H1 (cell line): Measurements from ENCODE around the gene CAMK2G. TPM values are rescaled to one million over a fixed set of nuclear protein-coding genes. Genes with fewer than 3 reads are reported as not detected.

Experiments
- CTCF ChIA-PET: fragments of 300-600 bp; sonication (Branson Sonifier 250); formaldehyde crosslinking; loops from one replicate; lab custom pipeline; 2021; ENCODE audit not compliant: partially characterized antibody; lab: Charles Lee
- POLR2A ChIA-PET: fragments of 300-600 bp; sonication (Branson Sonifier 250); formaldehyde crosslinking; loops from one replicate; lab custom pipeline; 2021; ENCODE audit warnings: inconsistent platforms; ENCODE audit not compliant: partially characterized antibody; lab: Charles Lee
- DNase-seq, 2 experiments: peaks; one replicate each; pipeline versions ENCODE4 v3.0.0 to v3.0.0-alpha.2; 2010 to 2022; ENCODE audit warnings: low spot score in 2 of 2, low read depth in 1 of 2, mixed read lengths in 1 of 2
- FAIRE-seq: peaks from 2 replicates; lab custom pipeline; 2011; peaks lifted over from hg19 to GRCh38; lab: Jason Lieb, UNC
- H2AFZ ChIP-seq: 2 replicates; pipeline ENCODE4 v1.8.1; 2012; ENCODE audit warnings: low read length, inconsistent platforms
- H2AK5ac ChIP-seq: 2 replicates; pipeline ENCODE4 v1.6.1; 2013; ENCODE audit warnings: low read depth, low read length
- H2BK120ac ChIP-seq: replicated peaks from 2 replicates; pipeline ENCODE3; 2013; ENCODE audit warnings: low read depth, low read length, inconsistent platforms
- H2BK12ac ChIP-seq: 2 replicates; pipeline ENCODE4 v1.6.1; 2013; ENCODE audit warnings: low read depth, low read length
- H2BK15ac ChIP-seq: 2 replicates; pipeline ENCODE4 v1.6.1; 2013; ENCODE audit warnings: low read length
- H2BK20ac ChIP-seq: 2 replicates; pipeline ENCODE4 v1.6.1; 2013; ENCODE audit warnings: low read length
- H2BK5ac ChIP-seq: 2 replicates; pipeline ENCODE4 v1.6.1; 2013; ENCODE audit warnings: low read depth, low read length
- H3K14ac ChIP-seq: 2 replicates; pipeline ENCODE4 v1.6.1; 2013; ENCODE audit warnings: inconsistent platforms; ENCODE audit not compliant: insufficient read length
- H3K18ac ChIP-seq: 2 replicates; pipeline ENCODE4 v1.6.1; 2013; ENCODE audit warnings: low read length; ENCODE audit errors: extremely low read depth
- H3K23ac ChIP-seq: 2 replicates; pipeline ENCODE4 v1.6.1; 2013; ENCODE audit warnings: inconsistent platforms; ENCODE audit not compliant: insufficient read length
- H3K23me2 ChIP-seq: 2 replicates; pipeline ENCODE4 v1.6.1; 2013; ENCODE audit warnings: low read depth, low read length
- H3K27ac ChIP-seq: 2 replicates; pipeline ENCODE4 v1.6.1; 2011; ENCODE audit warnings: low read depth, low read length, inconsistent platforms
- H3K27me3 ChIP-seq, 4 experiments: replicated peaks in 1 of 4; 1 replicate in 1 of 4; 2 replicates in 3 of 4; pipeline versions ENCODE4 v1.6.1 to v1.8.1; 2011 to 2013; ENCODE audit warnings: low read length in 3 of 4, mild to moderate bottlenecking in 3 of 4, inconsistent platforms in 2 of 4, mixed read lengths in 2 of 4, moderate library complexity in 1 of 4; ENCODE audit not compliant: control insufficient read depth in 3 of 4, insufficient read depth in 3 of 4; ENCODE audit errors: extremely low read depth in 1 of 4
- H3K36me3 ChIP-seq, 4 experiments: 2 replicates each; pipeline versions ENCODE4 v1.6.1 to v1.8.1; 2011 to 2013; ENCODE audit warnings: mild to moderate bottlenecking in 4 of 4, low read length in 3 of 4, moderate library complexity in 2 of 4, control low read depth in 1 of 4, inconsistent platforms in 1 of 4; ENCODE audit not compliant: insufficient read depth in 4 of 4, control insufficient read depth in 2 of 4
- H3K4ac ChIP-seq: replicated peaks from 2 replicates; pipeline ENCODE3; 2013; ENCODE audit warnings: low read length, low read depth, mixed read lengths, inconsistent platforms; ENCODE audit not compliant: insufficient read length
- H3K4me1 ChIP-seq, 4 experiments: replicated peaks in 1 of 4; 1 replicate in 1 of 4; 2 replicates in 3 of 4; pipeline versions ENCODE4 v1.6.1 to v1.8.1; 2011 to 2013; ENCODE audit warnings: low read length in 3 of 4, inconsistent platforms in 2 of 4, mixed read lengths in 1 of 4; ENCODE audit not compliant: insufficient read depth in 4 of 4, control insufficient read depth in 3 of 4
- H3K4me2 ChIP-seq, 2 experiments: 2 replicates each; pipeline versions ENCODE4 v1.6.1 to v1.8.1; 2011 to 2013; ENCODE audit warnings: low read depth in 2 of 2, low read length in 2 of 2, control low read depth in 1 of 2, inconsistent platforms in 1 of 2, mild to moderate bottlenecking in 1 of 2; ENCODE audit not compliant: insufficient read depth in 1 of 2
- H3K4me3 ChIP-seq, 4 experiments: fragments of 200-600, 300-600 bp in 1 of 4; sonication (generic), shearing (Covaris generic), sonication (Bioruptor Twin) in 1 of 4; 2 replicates each; pipeline versions ENCODE4 v1.5.1 to v1.8.1; 2011 to 2016; ENCODE audit warnings: low read length in 4 of 4, low read depth in 3 of 4, control low read depth in 2 of 4, inconsistent platforms in 2 of 4, mild to moderate bottlenecking in 2 of 4, mixed read lengths in 1 of 4, moderate library complexity in 1 of 4; ENCODE audit not compliant: insufficient read depth in 2 of 4; ENCODE audit errors: extremely low read depth in 1 of 4
- H3K56ac ChIP-seq: replicated peaks from 2 replicates; pipeline ENCODE3; 2013; ENCODE audit warnings: low read depth, mild to moderate bottlenecking, mixed read lengths, low read length, inconsistent platforms; ENCODE audit not compliant: insufficient read length
- H3K79me1 ChIP-seq: 2 replicates; pipeline ENCODE4 v1.6.1; 2013; ENCODE audit warnings: low read depth, low read length, control low read depth
- H3K79me2 ChIP-seq, 2 experiments: 2 replicates each; pipeline versions ENCODE4 v1.6.1 to v1.8.1; 2012 to 2013; ENCODE audit warnings: low read length in 2 of 2, mild to moderate bottlenecking in 2 of 2, inconsistent platforms in 1 of 2; ENCODE audit not compliant: insufficient read depth in 2 of 2, control insufficient read depth in 1 of 2
- H3K9ac ChIP-seq, 4 experiments: replicated peaks in 1 of 4; 1 replicate in 1 of 4; 2 replicates in 3 of 4; pipeline versions ENCODE4 v1.6.1 to v1.8.1; 2011 to 2013; ENCODE audit warnings: low read depth in 3 of 4, low read length in 3 of 4, control low read depth in 2 of 4, mild to moderate bottlenecking in 2 of 4, moderate library complexity in 2 of 4, inconsistent platforms in 1 of 4; ENCODE audit errors: extremely low read depth in 1 of 4
- H3K9me3 ChIP-seq, 2 experiments: 2 replicates each; pipeline versions ENCODE4 v1.6.1 to v1.8.1; 2012 to 2013; ENCODE audit warnings: mild to moderate bottlenecking in 2 of 2, moderate library complexity in 2 of 2, control low read depth in 1 of 2, inconsistent platforms in 1 of 2, low read depth in 1 of 2, low read length in 1 of 2, mixed read lengths in 1 of 2; ENCODE audit not compliant: insufficient read depth in 2 of 2
- H4K20me1 ChIP-seq, 2 experiments: replicated peaks in 1 of 2; 2 replicates each; pipeline versions ENCODE3 to v1.8.1; 2011 to 2013; ENCODE audit warnings: inconsistent platforms in 2 of 2, low read length in 2 of 2, mild to moderate bottlenecking in 1 of 2; ENCODE audit not compliant: insufficient read depth in 2 of 2, control insufficient read depth in 1 of 2
- H4K5ac ChIP-seq: 2 replicates; pipeline ENCODE4 v1.6.1; 2013; ENCODE audit warnings: low read length, low read depth, mixed read lengths, inconsistent platforms; ENCODE audit not compliant: insufficient read length
- H4K8ac ChIP-seq: 2 replicates; pipeline ENCODE4 v1.8.0; 2013; ENCODE audit warnings: mild to moderate bottlenecking, moderate library complexity, low read length, inconsistent platforms; ENCODE audit not compliant: insufficient read depth; ENCODE audit errors: extremely low read depth
- H4K91ac ChIP-seq: replicated peaks from 2 replicates; pipeline ENCODE3; 2013; ENCODE audit warnings: low read length, mixed read lengths, inconsistent platforms; ENCODE audit not compliant: insufficient read length
- ATF2 ChIP-seq: IDR thresholded peaks from 2 replicates; pipeline ENCODE4 v1.6.1; 2012; ENCODE audit warnings: low read length, inconsistent platforms
- CBX5 ChIP-seq: fragments of 300-800, 300-1000 bp; sonication (generic); IDR thresholded peaks from 2 replicates; pipeline ENCODE4 v1.7.1; 2016; ENCODE audit warnings: antibody characterized with exemption, low read length, low read depth
- EGR1 ChIP-seq: IDR thresholded peaks from 2 replicates; pipeline ENCODE4 v1.6.1; 2011; ENCODE audit warnings: low read depth, low read length, borderline replicate concordance
- GABPA ChIP-seq: IDR thresholded peaks from 2 replicates; pipeline ENCODE4 v1.6.1; 2011; ENCODE audit warnings: mild to moderate bottlenecking, low read length, moderate library complexity, borderline replicate concordance; ENCODE audit not compliant: insufficient read depth
- JUND ChIP-seq: IDR thresholded peaks from 2 replicates; pipeline ENCODE4 v1.6.1; 2011; ENCODE audit warnings: mild to moderate bottlenecking, improper control_type of control experiment, low read length
- KDM5A ChIP-seq: fragments of 200-600 bp; IDR thresholded peaks from 2 replicates; pipeline ENCODE4 v1.7.1; 2012; ENCODE audit warnings: mild to moderate bottlenecking, low read length, inconsistent platforms, mixed read lengths
- POLR2AphosphoS5 ChIP-seq: IDR thresholded peaks from 2 replicates; pipeline ENCODE4 v1.6.1; 2011; ENCODE audit warnings: low read depth, low read length
- SIRT6 ChIP-seq: IDR thresholded peaks from one replicate; pipeline ENCODE4 v1.7.1; 2012; ENCODE audit warnings: low read length, inconsistent platforms
- SP2 ChIP-seq: IDR thresholded peaks from 2 replicates; pipeline ENCODE4 v1.6.1; 2012; ENCODE audit warnings: mild to moderate bottlenecking, low read length, inconsistent platforms
- YY1 ChIP-seq: IDR thresholded peaks from 2 replicates; pipeline ENCODE4 v1.6.1; 2011; ENCODE audit warnings: low read depth, mild to moderate bottlenecking, low read length
- WGBS, 2 experiments: shearing (Covaris generic) in 1 of 2; methylation state at CpG; one replicate each; pipeline versions ENCODE4 v1.1.6 to v1.1.7; 2013 to 2015; ENCODE audit warnings: low lambda C conversion rate in 2 of 2, mixed read lengths in 2 of 2, inconsistent platforms in 1 of 2, low coverage in 1 of 2, missing lambda C conversion rate in 1 of 2; ENCODE audit not compliant: insufficient replicate concordance in 2 of 2, insufficient coverage in 1 of 2, insufficient read length in 1 of 2; ENCODE audit errors: extremely low coverage in 1 of 2, missing lambda C conversion rate in 1 of 2; 5-methylcytosine and 5-hydroxymethylcytosine counted together
- polyA plus RNA-seq, 7 experiments: library from polyadenylated mRNA; depleted of rRNA in 3 of 7; stranded (reverse) in 5 of 7; unstranded in 2 of 7; fragments of >200 nt in 5 of 7; fragments of 200-250 nt in 2 of 7; gene quantifications; 1 replicate in 5 of 7; 2 replicates in 1 of 7; 4 replicates in 1 of 7; pipeline versions ENCODE4 v1.2.1 to v1.2.3, GENCODE V29; 2011 to 2013; ENCODE audit warnings: missing spikeins in 2 of 7, mixed read lengths in 2 of 7
- total RNA-seq: library from RNA; stranded (reverse); fragmentation: NEBNext Ultra II Directional; extraction: Animal tissue kit (Norgen Biotek cat#: 25700); gene quantifications from 2 replicates; pipeline ENCODE4 v1.2.1, GENCODE V29; 2021

Gene CAMK2G
- total and polyA plus RNA-seq, 2 of the 8 experiments (the other 6 are each of a cell fraction or from before 2014, with no cell fraction given) = 28.9 to 31.7 TPM

- no peak overlapping the region for H3K4ac ChIP-seq
- H3K27me3 ChIP-seq = no peaks in the 10 kb centered on the region
- no peak overlapping the region for H4K5ac ChIP-seq
- H2AFZ ChIP-seq = no peak overlapping the region
- peaks cover 21% of the 10 kb centered on the region for H3K79me1 ChIP-seq
- no peak overlapping the region; the same call in 1 of the 2 replicates for H4K8ac ChIP-seq
- no peak overlapping the region for H3K56ac ChIP-seq
- no peak overlapping the region for H3K9ac ChIP-seq
- no peak overlapping the region for H2BK5ac ChIP-seq
- peaks cover 0 to 42% of the 10 kb centered on the region in 2 experiments; a peak in 3 of 4 replicates for H3K79me2 ChIP-seq
- H3K9me3 ChIP-seq = no peaks in the 10 kb centered on the region
- H2BK12ac ChIP-seq = no peak overlapping the region
- no peak overlapping the region for H4K91ac ChIP-seq
- peaks cover 11 to 38% of the 10 kb centered on the region in 2 experiments for H4K20me1 ChIP-seq
- no peak overlapping the region for H2BK15ac ChIP-seq
- no peak overlapping the region; the same call in 1 of the 2 replicates for H3K27ac ChIP-seq
- H3K4me3 ChIP-seq = no peak overlapping the region
- WGBS, 2 experiments = 93% methylated on average over 8 of the region's 11 CpGs; no CpG with 5 or more reads in 1 of the 2 experiments
- no peaks in the 10 kb centered on the region for H3K23me2 ChIP-seq
- peaks cover 0 to 24% (median 6%) of the 10 kb centered on the region in 4 experiments; a peak in 6 of 8 replicates for H3K36me3 ChIP-seq
- peaks cover 0 to 9% (median 4%) of the 10 kb centered on the region in 4 experiments; a peak in 6 of 7 replicates for H3K4me1 ChIP-seq
- H3K4me2 ChIP-seq = no peak overlapping the region
- POLR2A ChIA-PET = interaction anchor here (1.1 to 4.2 kb wide), 6 partner anchors 9 to 47 kb away, joined by 3 to 17 read pairs (median 4); no protein-coding TSS in a partner anchor
- H2AK5ac ChIP-seq = no peak overlapping the region; the same call in 1 of the 2 replicates
- H2BK120ac ChIP-seq = no peak overlapping the region
- H2BK20ac ChIP-seq = no peak overlapping the region
- no peak overlapping the region for H3K14ac ChIP-seq
- H3K23ac ChIP-seq = no peak overlapping the region
- FAIRE-seq (no peak), DNase-seq (no peak)
- H3K18ac ChIP-seq = no peak overlapping the region
- CTCF ChIA-PET = interaction anchor here (0.6 to 18.1 kb wide), 6 partner anchors 13 to 216 kb away, joined by 3 to 243 read pairs (median 4); partner anchors contain the start of gene CAMK2G
- TF ChIP-seq POLR2AphosphoS5 (no peak), ATF2 (no peak), JUND (no peak), KDM5A (no peak), GABPA (no peak), SP2 (no peak), SIRT6 (no peak), EGR1 (no peak), YY1 (no peak), CBX5 (no peak)
Measured at GRCh38 chr10:73865459-73866442, 8.6 kb downstream of the CAMK2G start.
